Prostate gland (tissue), 2 donors: ENCODE data around the gene TRAF7. TPM values are rescaled to one million over a fixed set of nuclear protein-coding genes. Genes with fewer than 3 reads are reported as not detected.

Experiments
- DNase-seq: peaks from one replicate; pipeline ENCODE4 v3.0.0-alpha.2; 2019; ENCODE audit warnings: low spot score
- H3K27ac ChIP-seq, 2 donors: fragments of 200-600 bp; sonication (generic); 2 replicates each; pipeline ENCODE4 v1.5.1; 2017 to 2019
- H3K27me3 ChIP-seq: fragments of 200-600 bp; sonication (generic); replicated peaks from 2 replicates; pipeline ENCODE4 v1.5.1; 2019; ENCODE audit not compliant: insufficient read depth
- H3K36me3 ChIP-seq, 2 donors: fragments of 200-600 bp; sonication (generic); 1 replicate in 1 of 2; 2 replicates in 1 of 2; pipeline versions ENCODE4 v1.5.1 to v1.8.1; 2017 to 2019
- H3K4me1 ChIP-seq: fragments of 200-600 bp; sonication (generic); replicated peaks from 2 replicates; pipeline ENCODE4 v1.5.1; 2019
- H3K4me3 ChIP-seq, 2 donors: fragments of 200-600 bp; sonication (generic); 2 replicates each; pipeline ENCODE4 v1.5.1; 2017 to 2019
- H3K9me3 ChIP-seq: fragments of 200-600 bp; sonication (generic); 2 replicates; pipeline ENCODE4 v1.5.1; 2017
- CTCF ChIP-seq, 4 experiments: fragments of 200-600 bp in 2 of 4; fragments of 450-650 bp in 2 of 4; sonication (generic) in 2 of 4; IDR thresholded peaks; 1 replicate in 3 of 4; 2 replicates in 1 of 4; pipeline ENCODE4 v1.5.1; 2016 to 2019; ENCODE audit warnings: antibody characterized with exemption in 4 of 4, mild to moderate bottlenecking in 2 of 4, moderate library complexity in 2 of 4
- POLR2A ChIP-seq: fragments of 450-650 bp; IDR thresholded peaks from one replicate; pipeline ENCODE4 v1.6.1; 2016; ENCODE audit warnings: antibody characterized with exemption, mild to moderate bottlenecking
- POLR2AphosphoS5 ChIP-seq: sonication (generic); formaldehyde crosslinking; IDR thresholded peaks from one replicate; pipeline ENCODE4 v1.6.1; 2017; ENCODE audit warnings: antibody characterized with exemption
- WGBS: methylation state at CpG from one replicate; pipeline ENCODE4 v1.1.5; 2018; 5-methylcytosine and 5-hydroxymethylcytosine counted together
- intact Hi-C: fragments of 100-400 bp; cut with DNase I; formaldehyde crosslinking; loops from one replicate; pipeline ENCODE4 v1.14.2; 2022
- total RNA-seq, 2 donors: library from RNA; depleted of rRNA; stranded (reverse); fragments of >200 nt; gene quantifications; one replicate each; pipeline ENCODE4 v1.1.0, GENCODE V29; 2016

The TRAF7 gene
- total RNA-seq, 2 donors from 2014 or later, result 40.0 to 51.5 TPM

- no peaks in the 10 kb centered on the region for H3K9me3 ChIP-seq
- 89% methylated on average over 23 of the region's 23 CpGs for WGBS
Measured at GRCh38 chr16:2206780-2207433, 51.3 kb downstream of the TRAF7 start.

GRCh38 chr16:2207872-2208271 lies 52.3 kb downstream of the TRAF7 start:
- intact Hi-C loops, result loop anchor here (10.0 kb wide), 1 partner anchor 47 kb away; the partner anchor contains the start of gene ECI1
- Histone ChIP-seq H3K9me3 (no peaks in the 10 kb centered on the region), H3K4me1 (peaks cover 15% of the 10 kb centered on the region), H3K27me3 (no peaks in the 10 kb centered on the region), H3K4me3 (no peak overlapping the region), H3K27ac (no peak overlapping the region), H3K36me3 (peaks cover 0 to 16% of the 10 kb centered on the region in 2 donors)
- no peak for TF ChIP-seq POLR2A
- TF ChIP-seq POLR2AphosphoS5, result no peak
- TF ChIP-seq CTCF (IDR thresholded peaks at IDR 0.05), result no peak
- DNase-seq, result no peak
- WGBS, result 88% methylated on average over 9 of the region's 9 CpGs

More at GRCh38 chr16:2206780-2207433, 51.3 kb downstream of the TRAF7 start:
- TF ChIP-seq CTCF (IDR thresholded peaks at IDR 0.05) (no peak), POLR2A (no peak), POLR2AphosphoS5 (no peak)
- Histone ChIP-seq H3K27me3 (no peaks in the 10 kb centered on the region), H3K4me1 (peaks cover 7% of the 10 kb centered on the region), H3K36me3 (peaks cover 0 to 16% of the 10 kb centered on the region in 2 donors), H3K4me3 (no peak overlapping the region), H3K27ac (no peak overlapping the region)
- intact Hi-C loops, result loop anchor here (10.0 kb wide), 1 partner anchor 48 kb away; the partner anchor contains the start of gene ECI1
- DNase-seq, result no peak

- Histone ChIP-seq H3K27me3 (no peaks in the 10 kb centered on the region), H3K27ac (no peak overlapping the region), H3K4me3 (no peak overlapping the region), H3K36me3 (peaks cover 0 to 16% of the 10 kb centered on the region in 2 donors), H3K4me1 (peaks cover 20% of the 10 kb centered on the region), H3K9me3 (no peaks in the 10 kb centered on the region)
- DNase-seq, result no peak
- TF ChIP-seq POLR2AphosphoS5, result no peak
- TF ChIP-seq POLR2A, result no peak
- no peak for TF ChIP-seq CTCF (IDR thresholded peaks at IDR 0.05)
- WGBS, result 74% methylated on average over 10 of the region's 23 CpGs
- intact Hi-C loops, result loop anchor here (10.0 kb wide), 1 partner anchor 46 kb away; the partner anchor contains the start of gene ECI1
Measured at GRCh38 chr16:2208308-2208707, 52.7 kb downstream of the TRAF7 start.

GRCh38 chr16:2208772-2209171 lies 53.2 kb downstream of the TRAF7 start:
- peaks cover 0 to 16% of the 10 kb centered on the region in 2 donors for H3K36me3 ChIP-seq
- TF ChIP-seq POLR2AphosphoS5, result no peak
- TF ChIP-seq POLR2A, result no peak
- no peak for TF ChIP-seq CTCF (IDR thresholded peaks at IDR 0.05)
- 85% methylated on average over 6 of the region's 9 CpGs for WGBS
- intact Hi-C loops, result loop anchor here (10.0 kb wide), 1 partner anchor 46 kb away; the partner anchor contains the start of gene ECI1
- no peaks in the 10 kb centered on the region for H3K27me3 ChIP-seq
- DNase-seq, result no peak
- H3K4me3 ChIP-seq, result no peak overlapping the region
- H3K27ac ChIP-seq, result no peak overlapping the region
- H3K4me1 ChIP-seq, result peaks cover 23% of the 10 kb centered on the region
- H3K9me3 ChIP-seq, result no peaks in the 10 kb centered on the region
